Left lung (tissue), 10 donors: ENCODE data around the gene FCHO1. TPM values are rescaled to one million over a fixed set of nuclear protein-coding genes. Genes with fewer than 3 reads are reported as not detected.

Experiments
- ATAC-seq: fragments of 200-7000 bp; cut with Tn5 transposase; one replicate; pipeline ENCODE4 v1.9.1; 2020; ENCODE audit warnings: moderate library complexity
- DNase-seq, 4 donors: peaks; one replicate each; pipeline ENCODE4 v3.0.0-alpha.2; 2013 to 2020
- H3K27ac ChIP-seq, 2 donors: fragments of 200-600 bp; sonication (generic) in 1 of 2; one replicate each; pipeline versions ENCODE4 v1.5.0 to v1.8.0; 2020 to 2021
- H3K27me3 ChIP-seq, 2 donors: fragments of 200-600 bp; sonication (generic) in 1 of 2; one replicate each; pipeline versions ENCODE4 v1.5.0 to v1.8.0; 2020 to 2021
- H3K36me3 ChIP-seq, 2 donors: fragments of 200-600 bp; sonication (generic) in 1 of 2; one replicate each; pipeline versions ENCODE4 v1.5.0 to v1.8.0; 2020 to 2021
- H3K4me1 ChIP-seq, 2 donors: fragments of 200-600 bp; one replicate each; pipeline ENCODE4 v1.8.0; 2021
- H3K4me3 ChIP-seq, 2 donors: fragments of 200-600 bp; sonication (generic) in 1 of 2; one replicate each; pipeline versions ENCODE4 v1.5.0 to v1.8.0; 2020 to 2021; ENCODE audit warnings: mild to moderate bottlenecking in 1 of 2
- H3K9me3 ChIP-seq, 2 donors: fragments of 200-600 bp; sonication (generic) in 1 of 2; one replicate each; pipeline versions ENCODE4 v1.5.0 to v1.8.0; 2020 to 2021
- CTCF ChIP-seq, 2 donors: fragments of 200-600 bp; sonication (generic) in 1 of 2; IDR thresholded peaks; one replicate each; pipeline versions ENCODE4 v1.5.0 to v1.8.0; 2021; ENCODE audit warnings: antibody characterized with exemption in 2 of 2
- intact Hi-C, 2 donors: fragments of 100-400 bp; cut with DNase I; formaldehyde crosslinking; loops; one replicate each; pipeline versions ENCODE4 v1.11.2 to v1.14.2; 2022
- polyA plus RNA-seq, 6 donors: library from polyadenylated mRNA; unstranded; fragments of 120-200 nt; gene quantifications; one replicate each; pipeline ENCODE4 v1.2.1, GENCODE V29; 2013; ENCODE audit not compliant: insufficient read length in 6 of 6
- total RNA-seq, 2 donors: library from RNA; stranded (reverse); fragmentation: NEBNext Ultra II Directional; extraction: Animal tissue kit (Norgen Biotek cat#: 25700); gene quantifications; one replicate each; pipeline ENCODE4 v1.2.1, GENCODE V29; 2021
- donor health status: DM: no; HTN: yes; CAD: no.
- donor health status: DM: no; HTN: no; CAD: no.

Gene FCHO1
- total and polyA plus RNA-seq, 8 donors = 0.54 to 12.7 (median 1.3) TPM

- Histone ChIP-seq H3K4me1 (peaks cover 3 to 10% of the 10 kb centered on the region in 2 donors), H3K36me3 (no peaks in the 10 kb centered on the region), H3K27ac (no peak within 1 kb of the TSS), H3K27me3 (peaks cover 20 to 99% of the 10 kb centered on the region in 2 donors), H3K9me3 (no peaks in the 10 kb centered on the region), H3K4me3 (peak within 1 kb of the TSS in 1 of 2 donors; percentile 16)
- intact Hi-C loops = no loop called here
- ATAC-seq = peak; percentile 47
- TF ChIP-seq CTCF (IDR thresholded peaks at IDR 0.05) = no peak
- DNase-seq = peak in 2 of 4 donors; percentile 72 to 81
Measured at GRCh38 chr19:17794731-17795494, 43.6 kb downstream of the FCHO1 start, which contains the start of gene B3GNT3. B3GNT3 (plus strand) TSS chr19:17795138; CDS start chr19:17807808, 12,670 bp downstream.

GRCh38 chr19:17795495-17795856, 44.2 kb downstream of the FCHO1 start:
- peak overlapping the region in 1 of 2 donors; percentile 16 for H3K4me3 ChIP-seq
- no peak overlapping the region for H3K27ac ChIP-seq
- H3K9me3 ChIP-seq = no peaks in the 10 kb centered on the region
- H3K27me3 ChIP-seq = peaks cover 20 to 99% of the 10 kb centered on the region in 2 donors
- ATAC-seq (no peak), DNase-seq (no peak)
- H3K36me3 ChIP-seq = no peaks in the 10 kb centered on the region
- TF ChIP-seq CTCF (IDR thresholded peaks at IDR 0.05) = no peak
- intact Hi-C loops = no loop called here
- H3K4me1 ChIP-seq = peaks cover 3 to 10% of the 10 kb centered on the region in 2 donors

GRCh38 chr19:17796013-17796837, 44.9 kb downstream of the FCHO1 start:
- peaks cover 20 to 96% of the 10 kb centered on the region in 2 donors for H3K27me3 ChIP-seq
- no peak overlapping the region for H3K27ac ChIP-seq
- H3K9me3 ChIP-seq = no peaks in the 10 kb centered on the region
- intact Hi-C loops = no loop called here
- DNase-seq = no peak
- TF ChIP-seq CTCF (IDR thresholded peaks at IDR 0.05) = no peak
- H3K4me3 ChIP-seq = no peak overlapping the region
- no peaks in the 10 kb centered on the region for H3K36me3 ChIP-seq
- ATAC-seq = peak; percentile 75
- peaks cover 3 to 10% of the 10 kb centered on the region in 2 donors for H3K4me1 ChIP-seq

- peaks cover 20 to 96% of the 10 kb centered on the region in 2 donors for H3K27me3 ChIP-seq
- H3K4me1 ChIP-seq = peaks cover 3 to 10% of the 10 kb centered on the region in 2 donors
- ATAC-seq (no peak), DNase-seq (no peak)
- intact Hi-C loops = no loop called here
- H3K27ac ChIP-seq = no peak overlapping the region
- H3K36me3 ChIP-seq = no peaks in the 10 kb centered on the region
- no peak overlapping the region for H3K4me3 ChIP-seq
- H3K9me3 ChIP-seq = no peaks in the 10 kb centered on the region
- TF ChIP-seq CTCF (IDR thresholded peaks at IDR 0.05) = no peak
Measured at GRCh38 chr19:17796838-17797423, 45.7 kb downstream of the FCHO1 start.
